Body of pancreas (tissue), 4 donors: ENCODE data around the gene EXD3. TPM values are rescaled to one million over a fixed set of nuclear protein-coding genes. Genes with fewer than 3 reads are reported as not detected.
"Not testable (repeated sequence)": the region's sequence is repeated elsewhere in the genome, so short reads cannot be mapped to it uniquely, and the experiment has no call there.

Experiments
- ATAC-seq: fragments of 150-250 bp; one replicate; pipeline ENCODE4 v1.9.1; 2016
- DNase-seq, 4 donors: peaks; one replicate each; pipeline ENCODE4 v3.0.0-alpha.2; 2019
- H3K27ac ChIP-seq, 4 donors: fragments of 200-600 bp; sonication (generic); 1 replicate in 3 of 4; 2 replicates in 1 of 4; pipeline versions ENCODE4 v1.5.1 to v1.6.1; 2016 to 2019; ENCODE audit warnings: mild to moderate bottlenecking in 1 of 4, mixed read lengths in 1 of 4, moderate library complexity in 1 of 4
- H3K27me3 ChIP-seq, 2 donors: fragments of 200-600 bp; sonication (generic); one replicate each; pipeline ENCODE4 v1.6.0; 2016; ENCODE audit warnings: mild to moderate bottlenecking in 1 of 2
- H3K36me3 ChIP-seq, 2 donors: fragments of 200-600 bp; sonication (generic); replicated peaks in 1 of 2; 2 replicates each; pipeline ENCODE4 v1.5.1; 2016; ENCODE audit warnings: low read depth in 2 of 2; ENCODE audit not compliant: insufficient read depth in 1 of 2
- H3K4me1 ChIP-seq: fragments of 200-600 bp; sonication (generic); one replicate; pipeline ENCODE4 v1.6.0; 2016
- H3K4me3 ChIP-seq, 2 donors: fragments of 200-600 bp; sonication (generic); 1 replicate in 1 of 2; 2 replicates in 1 of 2; pipeline ENCODE4 v1.5.1; 2016 to 2019
- H3K9me3 ChIP-seq, 3 donors: fragments of 200-600 bp; sonication (generic); 1 replicate in 2 of 3; 2 replicates in 1 of 3; pipeline ENCODE4 v1.5.1; 2016
- POLR2A ChIP-seq, 3 donors: fragments of 450-650 bp; IDR thresholded peaks; one replicate each; pipeline ENCODE4 v1.6.1; 2016; ENCODE audit warnings: antibody characterized with exemption in 3 of 3, mild to moderate bottlenecking in 2 of 3
- WGBS, 2 donors: methylation state at CpG; one replicate each; pipeline ENCODE4 v1.1.5; 2017; 5-methylcytosine and 5-hydroxymethylcytosine counted together
- intact Hi-C: fragments of 100-400 bp; cut with DNase I; formaldehyde crosslinking; loops from one replicate; pipeline ENCODE4 v1.15.1; 2023
- total RNA-seq, 2 donors: library from RNA; depleted of rRNA; stranded (reverse); fragments of >200 nt; gene quantifications; one replicate each; pipeline ENCODE4 v1.1.0, GENCODE V29; 2016
- TF ChIP-seq, protein P1 (sequence below), 7 experiments: fragments of 450-650 bp in 4 of 7; fragments of 200-600 bp in 3 of 7; sonication (generic) in 3 of 7; IDR thresholded peaks; one replicate each; pipeline ENCODE4 v1.5.1; 2016 to 2019; ENCODE audit warnings: antibody characterized with exemption in 7 of 7

EXD3 gene
- total RNA-seq, 2 donors from 2014 or later, result 23.3 to 34.9 TPM

DNA sequence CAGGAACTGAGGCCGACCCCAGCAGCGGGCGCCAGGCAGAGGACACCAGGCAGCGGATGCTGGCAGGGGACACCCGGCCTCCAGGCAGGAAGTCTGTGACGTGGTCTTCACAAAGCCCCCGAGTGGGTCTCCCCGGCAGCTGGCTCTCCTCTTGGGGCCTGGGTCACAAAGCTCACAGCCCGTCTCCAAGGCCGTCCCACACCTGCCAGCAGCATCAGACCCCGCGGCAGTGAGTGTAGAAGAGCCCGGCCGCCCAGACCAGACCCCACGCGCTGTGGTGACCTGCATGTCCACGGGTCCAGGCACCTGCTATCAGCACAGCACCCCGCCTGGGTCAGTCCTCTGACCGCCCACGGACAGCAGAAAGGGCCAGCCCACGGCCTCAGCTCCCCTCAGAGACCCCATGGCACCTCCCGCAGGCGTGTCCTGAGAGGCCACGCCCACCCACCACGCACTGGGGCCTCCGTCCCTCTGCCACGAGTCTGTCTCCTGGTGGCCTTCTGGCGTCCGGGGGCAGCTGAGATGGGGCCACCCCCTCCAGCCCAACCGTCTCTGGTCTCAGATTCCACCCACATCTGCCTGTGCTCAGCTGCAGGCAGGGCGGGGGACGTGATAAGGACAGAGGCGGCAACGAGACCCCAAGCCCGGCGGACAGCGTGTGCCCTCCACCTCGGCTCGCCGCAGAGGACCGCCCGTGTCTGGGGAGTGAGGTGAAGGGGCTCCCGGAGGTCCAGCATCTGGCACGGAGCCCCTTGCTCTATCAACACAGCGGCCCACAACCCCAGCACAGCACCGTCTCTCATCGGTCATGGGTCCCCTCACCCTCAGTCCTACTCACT, 34.2 kb downstream of the EXD3 start:
- Histone ChIP-seq H3K9me3 (no peaks in the 10 kb centered on the region), H3K4me3 (no peak overlapping the region), H3K36me3 (no peaks in the 10 kb centered on the region), H3K4me1 (peaks cover 7% of the 10 kb centered on the region), H3K27me3 (no peaks in the 10 kb centered on the region), H3K27ac (no peak overlapping the region)
- intact Hi-C loops, result no loop called here
- 90 to 91% methylated on average over 25 to 46 of the region's 47 CpGs for WGBS, 2 donors
- no peak for DNase-seq
- TF ChIP-seq POLR2A (IDR thresholded peaks at IDR 0.05), result no peak
- TF ChIP-seq, protein P1, sequence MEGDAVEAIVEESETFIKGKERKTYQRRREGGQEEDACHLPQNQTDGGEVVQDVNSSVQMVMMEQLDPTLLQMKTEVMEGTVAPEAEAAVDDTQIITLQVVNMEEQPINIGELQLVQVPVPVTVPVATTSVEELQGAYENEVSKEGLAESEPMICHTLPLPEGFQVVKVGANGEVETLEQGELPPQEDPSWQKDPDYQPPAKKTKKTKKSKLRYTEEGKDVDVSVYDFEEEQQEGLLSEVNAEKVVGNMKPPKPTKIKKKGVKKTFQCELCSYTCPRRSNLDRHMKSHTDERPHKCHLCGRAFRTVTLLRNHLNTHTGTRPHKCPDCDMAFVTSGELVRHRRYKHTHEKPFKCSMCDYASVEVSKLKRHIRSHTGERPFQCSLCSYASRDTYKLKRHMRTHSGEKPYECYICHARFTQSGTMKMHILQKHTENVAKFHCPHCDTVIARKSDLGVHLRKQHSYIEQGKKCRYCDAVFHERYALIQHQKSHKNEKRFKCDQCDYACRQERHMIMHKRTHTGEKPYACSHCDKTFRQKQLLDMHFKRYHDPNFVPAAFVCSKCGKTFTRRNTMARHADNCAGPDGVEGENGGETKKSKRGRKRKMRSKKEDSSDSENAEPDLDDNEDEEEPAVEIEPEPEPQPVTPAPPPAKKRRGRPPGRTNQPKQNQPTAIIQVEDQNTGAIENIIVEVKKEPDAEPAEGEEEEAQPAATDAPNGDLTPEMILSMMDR (IDR thresholded peaks at IDR 0.05), result no peak
- ATAC-seq, result no peak

DNA sequence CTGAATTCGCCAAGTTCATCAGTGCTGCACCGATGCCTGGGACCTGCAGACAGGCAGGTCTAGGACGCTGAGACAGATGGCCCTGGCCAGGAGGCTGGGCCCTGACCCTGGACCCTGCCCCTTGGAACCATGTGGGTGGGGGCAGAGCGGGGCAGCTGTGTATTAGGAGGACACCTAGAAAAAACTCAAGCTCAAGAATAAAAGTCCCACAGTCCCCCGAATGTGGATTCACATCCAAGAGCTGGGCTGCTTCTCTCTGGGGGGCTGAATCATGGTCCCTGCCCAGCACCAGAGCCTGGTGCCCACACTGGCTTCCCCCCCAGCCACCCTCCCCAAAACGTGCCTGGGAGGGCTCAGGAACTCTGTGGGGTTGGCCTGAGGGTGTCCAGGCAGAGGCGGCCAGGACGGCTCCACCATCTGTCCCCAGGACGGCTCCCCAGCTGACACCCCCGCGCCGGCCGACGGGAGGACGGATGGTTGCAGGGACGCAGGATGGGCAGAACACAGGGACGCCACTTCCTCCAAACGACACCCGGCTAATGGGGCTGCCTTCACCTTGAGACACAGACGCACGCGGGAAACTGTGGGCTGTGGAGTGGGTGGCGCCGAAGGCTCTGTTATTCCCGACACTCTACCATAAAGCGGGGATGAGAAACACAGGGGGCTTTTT, 34.9 kb downstream of the EXD3 start:
- ATAC-seq (no peak), DNase-seq (no peak)
- H3K27ac ChIP-seq, result peak overlapping the region in 1 of 4 donors; percentile 47
- intact Hi-C loops, result no loop called here
- H3K4me3 ChIP-seq, result no peak overlapping the region
- H3K27me3 ChIP-seq, result no peaks in the 10 kb centered on the region
- H3K36me3 ChIP-seq, result no peaks in the 10 kb centered on the region
- TF ChIP-seq, protein P1 (IDR thresholded peaks at IDR 0.05), result no peak
- no peak for TF ChIP-seq POLR2A (IDR thresholded peaks at IDR 0.05)
- 76 to 81% methylated on average over 4 to 25 of the region's 26 CpGs for WGBS, 2 donors
- H3K4me1 ChIP-seq, result peaks cover 7% of the 10 kb centered on the region
- H3K9me3 ChIP-seq, result no peaks in the 10 kb centered on the region

DNA sequence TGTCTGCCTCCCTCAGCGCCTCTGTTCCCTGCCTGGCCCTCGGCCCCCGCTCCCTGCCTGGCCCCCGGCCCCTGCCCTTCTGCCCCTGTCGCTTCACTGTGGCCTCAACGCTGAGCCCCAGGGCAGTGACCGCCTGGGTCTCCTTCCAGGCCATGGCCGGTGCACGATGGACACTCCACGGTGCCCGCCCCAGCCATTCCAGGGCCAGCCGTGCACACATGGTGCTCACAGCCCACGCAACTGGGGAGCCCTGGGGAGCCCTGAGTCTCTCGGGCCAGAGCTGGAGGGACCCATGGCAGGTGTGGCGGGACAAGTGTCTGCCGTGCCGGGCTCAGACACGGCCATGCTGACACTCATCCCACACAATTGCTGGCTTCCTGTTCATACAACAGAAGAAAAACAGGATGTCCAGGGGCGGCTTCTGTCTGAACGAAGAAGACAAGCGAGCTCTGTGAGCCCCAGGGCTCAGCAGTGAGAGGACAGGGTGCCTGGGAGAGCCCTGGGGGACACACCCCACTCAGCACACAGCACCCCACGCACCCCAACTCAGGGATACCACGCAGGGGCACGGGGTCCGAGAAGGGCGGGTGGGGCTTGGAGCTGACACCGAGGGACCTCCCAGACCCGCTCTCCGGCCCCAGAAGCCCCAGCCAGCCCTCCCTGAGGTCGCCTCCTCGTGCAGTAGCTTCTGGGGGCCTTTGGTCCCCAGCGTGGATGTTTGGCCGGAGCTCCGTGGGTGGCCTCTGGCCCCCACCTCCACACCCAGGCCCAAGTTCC, 35.7 kb downstream of the EXD3 start:
- intact Hi-C loops, result no loop called here
- DNase-seq, result no peak
- no peak for ATAC-seq
- Histone ChIP-seq H3K9me3 (no peaks in the 10 kb centered on the region), H3K27ac (peak overlapping the region in 1 of 4 donors; percentile 47), H3K36me3 (no peaks in the 10 kb centered on the region), H3K4me3 (no peak overlapping the region), H3K27me3 (no peaks in the 10 kb centered on the region), H3K4me1 (peaks cover 7% of the 10 kb centered on the region)
- TF ChIP-seq, protein P1 (IDR thresholded peaks at IDR 0.05), result no peak
- TF ChIP-seq POLR2A (IDR thresholded peaks at IDR 0.05), result no peak
- WGBS, 2 donors, result 79 to 84% methylated on average over 20 to 22 of the region's 34 CpGs

DNA sequence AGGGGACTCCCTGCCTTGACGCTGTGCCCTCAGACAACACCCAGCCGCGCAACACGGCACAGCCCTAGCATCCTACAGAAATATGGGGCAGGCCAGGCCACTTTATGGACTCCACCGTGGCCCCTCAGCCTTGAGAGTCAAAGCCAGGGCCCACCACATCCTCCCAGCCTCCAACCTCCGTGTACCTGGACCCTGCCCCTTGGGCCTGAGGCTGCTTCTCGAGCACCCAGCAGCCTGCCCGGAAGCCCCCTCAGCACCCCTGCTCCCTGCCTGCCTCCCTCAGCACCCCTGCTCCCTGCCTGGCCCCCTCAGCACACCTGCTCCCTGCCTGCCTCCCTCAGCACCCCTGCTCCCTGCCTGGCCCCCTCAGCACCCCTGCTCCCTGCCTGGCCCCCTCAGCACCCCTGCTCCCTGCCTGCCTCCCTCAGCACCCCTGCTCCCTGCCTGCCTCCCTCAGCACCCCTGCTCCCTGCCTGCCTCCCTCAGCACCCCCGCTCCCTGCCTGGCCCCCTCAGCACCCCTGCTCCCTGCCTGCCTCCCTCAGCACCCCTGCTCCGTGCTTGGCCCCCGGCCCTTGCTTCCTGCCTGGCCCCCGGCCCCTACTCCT, 36.4 kb downstream of the EXD3 start:
- H3K27me3 ChIP-seq, ATAC-seq, H3K27ac ChIP-seq, H3K4me3 ChIP-seq, H3K9me3 ChIP-seq, DNase-seq, intact Hi-C loops, H3K36me3 ChIP-seq, H3K4me1 ChIP-seq: not testable (repeated sequence)
- 88 to 100% methylated on average over 5 to 11 of the region's 12 CpGs for WGBS, 2 donors
